Esophagus squamous epithelium (tissue), 5 donors: ENCODE data around the gene ZNF652. TPM values are rescaled to one million over a fixed set of nuclear protein-coding genes. Genes with fewer than 3 reads are reported as not detected.

Source experiments
- DNase-seq: peaks from one replicate; lab custom pipeline; 2025; lab: John Stamatoyannopoulos, UW
- H3K27ac ChIP-seq, 4 donors: fragments of 200-600 bp; sonication (generic); one replicate each; pipeline ENCODE4 v1.5.1; 2016 to 2019; ENCODE audit warnings: mild to moderate bottlenecking in 1 of 4
- H3K27me3 ChIP-seq, 4 donors: fragments of 200-600 bp; sonication (generic); 1 replicate in 3 of 4; 2 replicates in 1 of 4; pipeline versions ENCODE4 v1.5.1 to v1.6.0; 2017 to 2021; ENCODE audit warnings: antibody characterized with exemption in 1 of 4
- H3K36me3 ChIP-seq, 3 donors: fragments of 200-600 bp; sonication (generic); one replicate each; pipeline ENCODE4 v1.5.1; 2016 to 2019
- H3K4me1 ChIP-seq, 3 donors: fragments of 200-600 bp; sonication (generic); one replicate each; pipeline ENCODE4 v1.5.1; 2017 to 2019
- H3K4me3 ChIP-seq, 4 donors: fragments of 200-600 bp; sonication (generic); 1 replicate in 3 of 4; 2 replicates in 1 of 4; pipeline ENCODE4 v1.5.1; 2016 to 2019; ENCODE audit warnings: mild to moderate bottlenecking in 2 of 4, moderate library complexity in 1 of 4
- H3K9me3 ChIP-seq, 3 donors: fragments of 200-600 bp; sonication (generic); one replicate each; pipeline ENCODE4 v1.5.1; 2016 to 2019
- CTCF ChIP-seq, 6 experiments: fragments of 450-650 bp in 4 of 6; fragments of 200-600 bp in 2 of 6; sonication (generic) in 2 of 6; IDR thresholded peaks; one replicate each; pipeline ENCODE4 v1.5.1; 2016 to 2019; ENCODE audit warnings: antibody characterized with exemption in 6 of 6, mild to moderate bottlenecking in 4 of 6, moderate library complexity in 4 of 6
- POLR2A ChIP-seq, 4 donors: fragments of 450-650 bp; IDR thresholded peaks; one replicate each; pipeline ENCODE4 v1.6.1; 2017; ENCODE audit warnings: antibody characterized with exemption in 4 of 4, mild to moderate bottlenecking in 4 of 4, moderate library complexity in 3 of 4
- WGBS, 2 donors: methylation state at CpG; one replicate each; pipeline ENCODE4 v1.1.5; 2018; 5-methylcytosine and 5-hydroxymethylcytosine counted together
- intact Hi-C: fragments of 100-400 bp; cut with DNase I; formaldehyde crosslinking; loops from one replicate; pipeline ENCODE4 v1.15.0; 2022
- total RNA-seq, 4 donors: library from RNA; depleted of rRNA; stranded (reverse); fragments of >200 nt; gene quantifications; one replicate each; pipeline ENCODE4 v1.1.0, GENCODE V29; 2016
- donor health status: DM: yes; HTN: yes; CAD: no.

ZNF652 gene
- total RNA-seq, 4 donors from 2014 or later = 14.0 to 32.6 (median 20.9) TPM

GRCh38 chr17:49361129-49361901, 735 bp downstream of the ZNF652 start:
- H3K27me3 ChIP-seq = no peaks in the 10 kb centered on the region
- H3K27ac ChIP-seq = peak overlapping the region; percentile 92 to 97 (median 95)
- WGBS, 2 donors = 2 to 4% methylated on average over 10 to 12 of the region's 52 CpGs
- H3K36me3 ChIP-seq = no peaks in the 10 kb centered on the region
- H3K4me1 ChIP-seq = peaks cover 17 to 53% (median 24%) of the 10 kb centered on the region in 3 donors
- intact Hi-C loops = no loop called here
- peak overlapping the region; percentile 73 to 96 (median 90) for H3K4me3 ChIP-seq
- no peaks in the 10 kb centered on the region for H3K9me3 ChIP-seq
- TF ChIP-seq CTCF (IDR thresholded peaks at IDR 0.05) (no peak), POLR2A (IDR thresholded peaks at IDR 0.05) (peak in 2 of 4 donors; percentile 32 to 59)
- DNase-seq = peak; percentile 11

DNA sequence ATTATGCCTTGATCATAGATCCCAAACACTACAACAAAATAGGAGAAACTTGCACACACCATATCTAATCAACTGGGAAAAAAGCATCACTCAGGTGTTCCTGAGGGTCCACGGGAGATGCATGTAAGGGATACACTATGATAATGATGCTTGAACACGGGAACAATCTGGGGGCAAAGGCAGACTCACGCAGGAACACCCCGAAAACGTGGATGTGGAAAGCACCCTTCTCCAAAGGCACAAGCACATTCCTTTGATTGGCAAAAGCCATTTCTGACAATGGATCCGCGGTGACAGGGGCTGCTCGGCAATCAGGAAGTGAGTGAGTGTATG, 1.3 kb downstream of the ZNF652 start:
- no peak for DNase-seq
- TF ChIP-seq POLR2A (IDR thresholded peaks at IDR 0.05) = no peak
- TF ChIP-seq CTCF (IDR thresholded peaks at IDR 0.05) = no peak
- Histone ChIP-seq H3K27me3 (no peaks in the 10 kb centered on the region), H3K9me3 (no peaks in the 10 kb centered on the region), H3K36me3 (no peaks in the 10 kb centered on the region), H3K4me3 (peak overlapping the region; percentile 73 to 96 (median 90)), H3K4me1 (peaks cover 17 to 53% (median 24%) of the 10 kb centered on the region in 3 donors), H3K27ac (peak overlapping the region; percentile 92 to 97 (median 95))
- WGBS, 2 donors = 0 to 1% methylated on average over 8 of the region's 8 CpGs
- intact Hi-C loops = no loop called here

GRCh38 chr17:49359990-49360795, 1.9 kb downstream of the ZNF652 start:
- no peaks in the 10 kb centered on the region for H3K36me3 ChIP-seq
- TF ChIP-seq CTCF (IDR thresholded peaks at IDR 0.05) (no peak), POLR2A (IDR thresholded peaks at IDR 0.05) (no peak)
- no peaks in the 10 kb centered on the region for H3K9me3 ChIP-seq
- peak overlapping the region in 3 of 4 donors; percentile 73 to 96 (median 90) for H3K4me3 ChIP-seq
- H3K27me3 ChIP-seq = no peaks in the 10 kb centered on the region
- H3K4me1 ChIP-seq = peaks cover 17 to 53% (median 24%) of the 10 kb centered on the region in 3 donors
- no peak for DNase-seq
- intact Hi-C loops = no loop called here
- peak overlapping the region; percentile 92 to 97 (median 95) for H3K27ac ChIP-seq
- WGBS, 2 donors = 7 to 12% methylated on average over 8 of the region's 8 CpGs

- Histone ChIP-seq H3K4me3 (peak overlapping the region in 1 of 4 donors; percentile 21), H3K36me3 (no peaks in the 10 kb centered on the region), H3K27ac (peak overlapping the region in 2 of 4 donors; percentile 2 to 21), H3K9me3 (no peaks in the 10 kb centered on the region), H3K27me3 (no peaks in the 10 kb centered on the region), H3K4me1 (peaks cover 17 to 63% (median 24%) of the 10 kb centered on the region in 3 donors)
- TF ChIP-seq POLR2A (IDR thresholded peaks at IDR 0.05) (peak in 1 of 4 donors; percentile 11), CTCF (IDR thresholded peaks at IDR 0.05) (no peak)
- 36 to 57% methylated on average over 4 of the region's 4 CpGs for whole genome bisulfite sequencing, 2 donors
- DNase-seq = no peak
- intact Hi-C loops = no loop called here
Measured at GRCh38 chr17:49358641-49359247, 3.3 kb downstream of the ZNF652 start.
